ENCODE results near the gene CIB1.

The CIB1 gene

GRCh38 chr15:90234096-90234988 is 601 bp upstream of the CIB1 start, which contains the start of gene GDPGP1:
Gene GDPGP1, plus strand, starts transcription at chr15:90234209. Its CDS starts 6,700 bp downstream, at chr15:90240909.
- no peak within 1 kb of the TSS for H3K4me3 ChIP-seq (IDR thresholded peaks at IDR 0.05; ENCODE audit: insufficient read depth, low read depth, low read length)
- no peaks in the 10 kb centered on the region for H4K20me1 ChIP-seq (ENCODE audit: insufficient read depth)
- H3K4me1 ChIP-seq (ENCODE audit: low read depth, poor library complexity, severe bottlenecking): peaks cover 16% of the 10 kb centered on the region
- peak within 1 kb of the TSS; percentile 61; the same call in 1 of the 2 replicates for H3K9ac ChIP-seq
- peak within 1 kb of the TSS; percentile 90 for H2AFZ ChIP-seq (ENCODE audit: low read depth)
- TF ChIP-seq, protein P1, sequence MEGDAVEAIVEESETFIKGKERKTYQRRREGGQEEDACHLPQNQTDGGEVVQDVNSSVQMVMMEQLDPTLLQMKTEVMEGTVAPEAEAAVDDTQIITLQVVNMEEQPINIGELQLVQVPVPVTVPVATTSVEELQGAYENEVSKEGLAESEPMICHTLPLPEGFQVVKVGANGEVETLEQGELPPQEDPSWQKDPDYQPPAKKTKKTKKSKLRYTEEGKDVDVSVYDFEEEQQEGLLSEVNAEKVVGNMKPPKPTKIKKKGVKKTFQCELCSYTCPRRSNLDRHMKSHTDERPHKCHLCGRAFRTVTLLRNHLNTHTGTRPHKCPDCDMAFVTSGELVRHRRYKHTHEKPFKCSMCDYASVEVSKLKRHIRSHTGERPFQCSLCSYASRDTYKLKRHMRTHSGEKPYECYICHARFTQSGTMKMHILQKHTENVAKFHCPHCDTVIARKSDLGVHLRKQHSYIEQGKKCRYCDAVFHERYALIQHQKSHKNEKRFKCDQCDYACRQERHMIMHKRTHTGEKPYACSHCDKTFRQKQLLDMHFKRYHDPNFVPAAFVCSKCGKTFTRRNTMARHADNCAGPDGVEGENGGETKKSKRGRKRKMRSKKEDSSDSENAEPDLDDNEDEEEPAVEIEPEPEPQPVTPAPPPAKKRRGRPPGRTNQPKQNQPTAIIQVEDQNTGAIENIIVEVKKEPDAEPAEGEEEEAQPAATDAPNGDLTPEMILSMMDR (conservative IDR thresholded peaks at IDR 0.05; ENCODE audit: low read depth, low read length): no peak
- no peaks in the 10 kb centered on the region for H3K79me2 ChIP-seq (ENCODE audit: insufficient read depth, low read depth)
- H3K4me2 ChIP-seq: peak within 1 kb of the TSS; percentile 73
- no peaks in the 10 kb centered on the region for H3K27me3 ChIP-seq (ENCODE audit: insufficient read depth, low read depth)
- H3K27ac ChIP-seq: peak within 1 kb of the TSS; percentile 58
- no peaks in the 10 kb centered on the region for H3K36me3 ChIP-seq (ENCODE audit: insufficient read depth)

GRCh38 chr15:90232941-90233386 is 777 bp downstream of the CIB1 start:
- H3K36me3 ChIP-seq (ENCODE audit: insufficient read depth): no peaks in the 10 kb centered on the region
- H2AFZ ChIP-seq (ENCODE audit: low read depth): peak overlapping the region; percentile 78
- no peaks in the 10 kb centered on the region for H3K27me3 ChIP-seq (ENCODE audit: insufficient read depth, low read depth)
- no peaks in the 10 kb centered on the region for H3K79me2 ChIP-seq (ENCODE audit: insufficient read depth, low read depth)
- peak overlapping the region; percentile 61 for H3K4me2 ChIP-seq
- TF ChIP-seq, protein P1 (conservative IDR thresholded peaks at IDR 0.05; ENCODE audit: low read depth, low read length): no peak
- no peak overlapping the region for H3K4me3 ChIP-seq (IDR thresholded peaks at IDR 0.05; ENCODE audit: insufficient read depth, low read depth, low read length)
- H3K9ac ChIP-seq: peak overlapping the region; percentile 61; the same call in 1 of the 2 replicates
- peak overlapping the region; percentile 58 for H3K27ac ChIP-seq
- peaks cover 16% of the 10 kb centered on the region for H3K4me1 ChIP-seq (ENCODE audit: low read depth, poor library complexity, severe bottlenecking)
- H4K20me1 ChIP-seq (ENCODE audit: insufficient read depth): no peaks in the 10 kb centered on the region

GRCh38 chr15:90232196-90232595 is 1.5 kb downstream of the CIB1 start:
- Histone ChIP-seq H3K36me3 (ENCODE audit: insufficient read depth) (no peaks in the 10 kb centered on the region), H3K27ac (no peak overlapping the region), H3K79me2 (ENCODE audit: insufficient read depth, low read depth) (no peaks in the 10 kb centered on the region), H3K27me3 (ENCODE audit: insufficient read depth, low read depth) (no peaks in the 10 kb centered on the region), H2AFZ (ENCODE audit: low read depth) (no peak overlapping the region), H3K4me3 (IDR thresholded peaks at IDR 0.05; ENCODE audit: insufficient read depth, low read depth, low read length) (no peak overlapping the region), H3K4me2 (peak overlapping the region; percentile 61; the same call in 1 of the 2 replicates), H4K20me1 (ENCODE audit: insufficient read depth) (no peaks in the 10 kb centered on the region), H3K4me1 (ENCODE audit: low read depth, poor library complexity, severe bottlenecking) (peaks cover 16% of the 10 kb centered on the region), H3K9ac (no peak overlapping the region)
- TF ChIP-seq, protein P1 (conservative IDR thresholded peaks at IDR 0.05; ENCODE audit: low read depth, low read length): no peak

GRCh38 chr15:90231028-90232017 is 2.4 kb downstream of the CIB1 start:
- Histone ChIP-seq H3K79me2 (ENCODE audit: insufficient read depth, low read depth) (no peaks in the 10 kb centered on the region), H4K20me1 (ENCODE audit: insufficient read depth) (no peaks in the 10 kb centered on the region), H3K27me3 (ENCODE audit: insufficient read depth, low read depth) (no peaks in the 10 kb centered on the region), H3K4me1 (ENCODE audit: low read depth, poor library complexity, severe bottlenecking) (peaks cover 16% of the 10 kb centered on the region), H3K27ac (no peak overlapping the region), H2AFZ (ENCODE audit: low read depth) (no peak overlapping the region), H3K4me3 (IDR thresholded peaks at IDR 0.05; ENCODE audit: insufficient read depth, low read depth, low read length) (no peak overlapping the region), H3K36me3 (ENCODE audit: insufficient read depth) (no peaks in the 10 kb centered on the region), H3K4me2 (no peak overlapping the region), H3K9ac (no peak overlapping the region)
- TF ChIP-seq, protein P1 (conservative IDR thresholded peaks at IDR 0.05; ENCODE audit: low read depth, low read length): no peak
